Heart right ventricle (tissue), 16 donors: ENCODE measurements around the gene EML4. TPM values are rescaled to one million over a fixed set of nuclear protein-coding genes. Genes with fewer than 3 reads are reported as not detected.

Source experiments
- ATAC-seq, 8 donors: fragments of 200-7000 bp; cut with Tn5 transposase; one replicate each; pipeline ENCODE4 v1.9.1; 2020; ENCODE audit warnings: mild to moderate bottlenecking in 8 of 8, moderate library complexity in 8 of 8, moderate number of reproducible peaks in 1 of 8
- DNase-seq, 2 donors: peaks; one replicate each; pipeline ENCODE4 v3.0.0-alpha.2; 2020
- H3K27ac ChIP-seq, 10 donors: fragments of 200-600 bp; sonication (generic) in 2 of 10; one replicate each; pipeline versions ENCODE4 v1.5.0 to v1.8.0; 2020 to 2022; ENCODE audit warnings: mild to moderate bottlenecking in 3 of 10
- H3K27me3 ChIP-seq, 7 donors: fragments of 200-600 bp; one replicate each; pipeline ENCODE4 v1.8.0; 2021 to 2022; ENCODE audit warnings: mild to moderate bottlenecking in 2 of 7
- H3K36me3 ChIP-seq, 9 donors: fragments of 200-600 bp; sonication (generic) in 1 of 9; one replicate each; pipeline versions ENCODE4 v1.5.0 to v1.8.0; 2020 to 2022; ENCODE audit warnings: mild to moderate bottlenecking in 2 of 9
- H3K4me1 ChIP-seq, 9 donors: fragments of 200-600 bp; sonication (generic) in 1 of 9; one replicate each; pipeline versions ENCODE4 v1.5.0 to v1.8.0; 2020 to 2022; ENCODE audit warnings: mild to moderate bottlenecking in 4 of 9
- H3K4me3 ChIP-seq, 10 donors: fragments of 200-600 bp; sonication (generic) in 2 of 10; one replicate each; pipeline versions ENCODE4 v1.5.0 to v1.8.0; 2020 to 2022; ENCODE audit warnings: mild to moderate bottlenecking in 7 of 10, moderate library complexity in 2 of 10
- H3K9me3 ChIP-seq, 11 donors: fragments of 200-600 bp in 10 of 11; sonication (generic) in 2 of 11; one replicate each; pipeline versions ENCODE4 v1.5.0 to v1.8.0; 2013 to 2022; ENCODE audit warnings: mild to moderate bottlenecking in 2 of 11, control low read depth in 1 of 11, moderate library complexity in 1 of 11
- WGBS, 2 donors: extraction: QIAGEN DNeasy Blood & Tissue Kit; methylation state at CpG; one replicate each; pipeline ENCODE4 v1.1.7; 2013; ENCODE audit warnings: inconsistent platforms in 1 of 2; 5-methylcytosine and 5-hydroxymethylcytosine counted together
- intact Hi-C, 10 donors: fragments of 100-400 bp; cut with DNase I; formaldehyde crosslinking; loops; one replicate each; pipeline versions ENCODE4 v1.11.1 to v1.14.2; 2022
- polyA plus RNA-seq, 2 donors: library from polyadenylated mRNA; stranded (reverse); fragments of 200-250 nt; gene quantifications; one replicate each; pipeline ENCODE4 v1.2.3, GENCODE V29; 2013
- total RNA-seq, 10 donors: library from RNA; stranded (reverse); fragmentation: NEBNext Ultra II Directional in 3 of 10; extraction: Animal tissue kit (Norgen Biotek cat#: 25700) in 3 of 10; gene quantifications; one replicate each; pipeline versions ENCODE4 v1.2.1 to v1.2.4, GENCODE V29; 2021 to 2023
- TF ChIP-seq, protein P1 (sequence below), 9 donors: fragments of 200-600 bp; sonication (generic) in 2 of 9; IDR thresholded peaks; one replicate each; pipeline versions ENCODE4 v1.5.0 to v1.8.0; 2021 to 2022; ENCODE audit warnings: antibody characterized with exemption in 9 of 9, mild to moderate bottlenecking in 5 of 9, moderate library complexity in 1 of 9
- donor health status: Arrhythmogenic right ventricular cardiomyopathy.
- donor health status: ischemic (EF 13 %, LVEDD 7.1; RV severe dilation, severe dysfunction).
- donor health status: healthy with polysubstance abuse.
- donor health status: DM: no; HTN: yes; CAD: no.
- donor health status: DM: no; HTN: no; CAD: no.
- donor health status: ischemic (EF 25% LVEDD 6.9; RV normal size, moderate dysfunction).
- donor health status: ischemic (EF 25% LVEDD 5.7; RV mildly dilated, moderate dysfunction).
- donor health status: healthy.
- donor health status: DM: yes; HTN: yes; CAD: no.
- donor health status: Ischemic cardiomyopathy.
- donor health status: ischemic (EF 35%, LVEDD 5.7; RV mildly dilated, moderate dysfunction).
- donor health status: nonischemic (EF 11% LVEDD 7.7; RV severe dilation, severe dysfunction).
- donor health status: DM: yes; HTN: yes; CAD: no.
- donor health status: PGD.
- donor health status: ischemic (EF 29% LVEDD 5.4; RV normal size, mild dysfunction).
- donor health status: nonischemic (EF 23%, LVEDD 6.1; RV moderate dilation, normal function).

Gene EML4
- total and polyA plus RNA-seq, 12 donors: 2.9 to 17.2 (median 5.8) TPM

DNA sequence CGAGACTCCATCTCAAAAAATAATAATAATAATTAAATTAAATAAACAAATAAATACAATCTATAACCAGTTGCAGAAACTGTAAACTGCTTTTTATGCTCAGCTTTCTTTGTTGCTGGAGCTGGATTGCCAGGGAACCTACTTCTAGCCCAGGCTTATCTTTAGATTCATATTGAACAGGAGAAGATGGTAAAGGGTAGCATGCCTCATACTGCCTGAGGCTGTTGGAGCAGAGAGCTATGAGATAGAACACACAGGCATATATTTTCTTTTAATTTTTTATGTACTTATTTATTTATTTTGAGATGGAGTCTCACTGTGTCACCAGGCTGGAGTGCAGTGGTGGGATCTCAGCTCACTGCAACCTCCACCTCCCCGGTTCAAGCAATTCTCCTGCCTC is 28.7 kb upstream of the EML4 start:
- TF ChIP-seq, protein P1, sequence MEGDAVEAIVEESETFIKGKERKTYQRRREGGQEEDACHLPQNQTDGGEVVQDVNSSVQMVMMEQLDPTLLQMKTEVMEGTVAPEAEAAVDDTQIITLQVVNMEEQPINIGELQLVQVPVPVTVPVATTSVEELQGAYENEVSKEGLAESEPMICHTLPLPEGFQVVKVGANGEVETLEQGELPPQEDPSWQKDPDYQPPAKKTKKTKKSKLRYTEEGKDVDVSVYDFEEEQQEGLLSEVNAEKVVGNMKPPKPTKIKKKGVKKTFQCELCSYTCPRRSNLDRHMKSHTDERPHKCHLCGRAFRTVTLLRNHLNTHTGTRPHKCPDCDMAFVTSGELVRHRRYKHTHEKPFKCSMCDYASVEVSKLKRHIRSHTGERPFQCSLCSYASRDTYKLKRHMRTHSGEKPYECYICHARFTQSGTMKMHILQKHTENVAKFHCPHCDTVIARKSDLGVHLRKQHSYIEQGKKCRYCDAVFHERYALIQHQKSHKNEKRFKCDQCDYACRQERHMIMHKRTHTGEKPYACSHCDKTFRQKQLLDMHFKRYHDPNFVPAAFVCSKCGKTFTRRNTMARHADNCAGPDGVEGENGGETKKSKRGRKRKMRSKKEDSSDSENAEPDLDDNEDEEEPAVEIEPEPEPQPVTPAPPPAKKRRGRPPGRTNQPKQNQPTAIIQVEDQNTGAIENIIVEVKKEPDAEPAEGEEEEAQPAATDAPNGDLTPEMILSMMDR (IDR thresholded peaks at IDR 0.05): no peak

DNA sequence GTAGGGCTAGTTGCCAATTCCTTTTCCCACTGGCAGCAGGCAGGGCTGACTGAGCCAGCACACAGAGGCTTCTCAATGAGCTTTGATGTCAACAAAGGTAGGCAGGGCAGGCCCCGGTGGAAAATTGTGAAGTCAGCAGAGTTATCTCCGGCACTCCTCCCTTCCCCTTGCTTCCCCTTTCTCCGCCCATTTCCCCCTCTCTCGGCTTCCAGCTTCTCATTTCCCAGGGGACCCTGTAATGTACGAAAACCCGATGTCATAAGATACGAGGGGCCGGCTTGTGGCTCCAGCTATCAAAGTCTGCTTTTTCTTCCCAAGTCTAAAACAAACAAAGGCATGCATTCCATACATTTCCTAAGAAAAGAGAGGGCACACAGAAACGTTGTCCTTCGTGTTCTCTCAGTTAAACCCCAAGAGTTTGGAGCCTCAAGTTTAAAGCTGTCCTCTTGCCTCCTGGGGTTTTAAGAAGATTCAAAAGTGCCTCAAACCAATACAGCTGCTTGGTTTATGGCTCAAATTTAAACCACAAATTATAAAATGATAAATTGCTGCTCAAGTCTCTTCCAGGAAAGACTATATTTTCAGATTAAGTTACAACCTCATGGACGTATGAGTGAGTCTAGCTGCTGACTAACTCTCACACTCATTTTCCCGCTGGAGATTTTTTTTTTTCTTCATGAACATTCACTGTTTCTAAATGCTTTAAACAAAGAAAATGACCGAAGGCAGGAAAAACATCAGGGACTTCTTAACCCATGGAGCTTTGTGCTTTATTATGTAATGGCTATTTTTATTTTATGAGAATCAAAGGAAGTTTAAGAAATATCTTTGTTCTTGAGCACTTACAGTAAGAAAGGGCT is 27.2 kb upstream of the EML4 start:
- WGBS, 2 donors: 21 to 27% methylated on average over 13 of the region's 13 CpGs
- ATAC-seq (peak; percentile 84 to 93 (median 90)), DNase-seq (peak; percentile 42 to 88)
- Histone ChIP-seq H3K4me3 (peak overlapping the region in 6 of 10 donors; percentile 17 to 40 (median 22)), H3K9me3 (no peaks in the 10 kb centered on the region), H3K27ac (peak overlapping the region; percentile 61 to 93 (median 90)), H3K36me3 (no peaks in the 10 kb centered on the region), H3K27me3 (no peaks in the 10 kb centered on the region), H3K4me1 (peaks cover 19 to 65% (median 62%) of the 10 kb centered on the region in 9 donors)
- intact Hi-C loops: no loop called here
- TF ChIP-seq, protein P1 (IDR thresholded peaks at IDR 0.05): no peak

More for the DNA sequence above, 28.7 kb upstream of the EML4 start:
- Histone ChIP-seq H3K9me3 (no peaks in the 10 kb centered on the region), H3K4me1 (peaks cover 19 to 79% (median 70%) of the 10 kb centered on the region in 9 donors), H3K27ac (peak overlapping the region in 7 of 10 donors; percentile 61 to 93 (median 90)), H3K27me3 (no peaks in the 10 kb centered on the region), H3K4me3 (no peak overlapping the region), H3K36me3 (no peaks in the 10 kb centered on the region)
- no peak for DNase-seq
- WGBS, 2 donors: 87 to 99% methylated on average over 2 of the region's 2 CpGs
- no peak for ATAC-seq
- intact Hi-C loops: no loop called here

DNA sequence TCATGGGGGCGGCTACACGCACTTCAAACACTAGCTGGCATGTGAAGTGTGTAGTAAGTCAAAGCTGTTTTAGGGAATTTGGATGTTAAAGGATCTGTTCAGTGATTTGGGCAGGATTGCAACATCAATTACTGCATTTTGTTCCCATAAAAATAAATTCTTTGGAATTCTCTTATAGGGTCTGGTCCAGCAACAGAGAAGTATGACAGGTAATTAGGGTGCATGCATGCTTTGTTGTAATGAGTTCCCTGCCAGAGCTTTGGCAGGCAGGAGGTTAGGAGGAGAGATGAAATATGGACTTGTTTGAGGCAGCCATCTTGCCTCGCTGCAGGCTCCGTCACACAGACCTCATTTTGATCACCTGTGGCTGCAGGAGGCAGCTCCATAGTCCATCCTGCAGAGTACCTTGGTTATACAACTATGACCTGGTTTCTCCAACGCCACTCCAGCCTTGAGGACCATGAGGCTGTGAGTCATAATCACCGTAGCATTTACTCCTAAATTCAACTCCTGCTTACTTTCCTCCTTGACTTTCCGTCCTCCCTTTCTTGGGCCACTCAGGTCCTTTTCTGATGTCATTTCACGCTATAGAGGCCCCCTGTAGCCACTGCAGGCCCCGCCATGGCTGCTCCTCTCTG is 26.5 kb upstream of the EML4 start:
- intact Hi-C loops: no loop called here
- H3K4me1 ChIP-seq: peaks cover 19 to 61% (median 57%) of the 10 kb centered on the region in 9 donors
- peak overlapping the region in 1 of 10 donors; percentile 40 for H3K4me3 ChIP-seq
- H3K9me3 ChIP-seq: no peaks in the 10 kb centered on the region
- H3K36me3 ChIP-seq: no peaks in the 10 kb centered on the region
- WGBS, 2 donors: 68 to 71% methylated on average over 9 of the region's 9 CpGs
- ATAC-seq (no peak), DNase-seq (no peak)
- peak overlapping the region in 9 of 10 donors; percentile 61 to 93 (median 90) for H3K27ac ChIP-seq
- H3K27me3 ChIP-seq: no peaks in the 10 kb centered on the region
- TF ChIP-seq, protein P1 (IDR thresholded peaks at IDR 0.05): no peak

DNA sequence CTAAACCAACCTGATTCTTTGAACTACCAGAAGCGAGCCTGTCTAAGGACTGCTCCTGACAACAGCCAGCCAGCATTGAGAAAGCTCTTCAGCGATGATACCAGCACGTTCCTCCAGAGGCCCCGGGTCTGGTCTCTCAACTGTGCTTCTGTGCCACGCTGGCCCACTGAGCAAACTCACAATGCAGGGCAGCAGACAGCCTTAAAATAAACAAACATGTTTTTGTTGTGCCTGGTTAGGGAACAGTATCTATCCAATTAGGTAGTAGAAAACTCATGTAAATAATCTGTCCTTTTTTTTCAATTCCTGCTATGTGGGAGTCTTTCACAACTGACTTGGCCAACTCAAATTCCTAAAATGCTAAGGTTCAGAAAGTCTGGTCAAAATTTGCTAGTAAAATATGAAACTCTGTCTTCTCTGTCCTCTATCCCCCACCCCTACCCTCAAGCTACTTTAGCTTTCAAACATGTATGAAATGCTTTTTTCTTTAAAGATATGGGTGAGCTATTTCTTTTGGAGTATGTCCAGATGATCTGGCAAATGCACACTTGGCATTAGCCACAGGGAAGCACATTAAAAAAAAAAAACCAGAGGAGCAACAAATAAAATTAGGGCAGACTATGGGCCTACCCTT is 21.4 kb upstream of the EML4 start:
- TF ChIP-seq, protein P1 (IDR thresholded peaks at IDR 0.05): no peak
- H3K27ac ChIP-seq: peak overlapping the region in 7 of 10 donors; percentile 16 to 63 (median 35)
- 45 to 51% methylated on average over 5 of the region's 5 CpGs for WGBS, 2 donors
- H3K4me1 ChIP-seq: peaks cover 2 to 22% (median 16%) of the 10 kb centered on the region in 9 donors
- peak in 6 of 8 donors; percentile 20 to 69 (median 56) for ATAC-seq
- no peaks in the 10 kb centered on the region for H3K9me3 ChIP-seq
- no peak overlapping the region for H3K4me3 ChIP-seq
- no peaks in the 10 kb centered on the region for H3K27me3 ChIP-seq
- no peaks in the 10 kb centered on the region for H3K36me3 ChIP-seq
- no peak for DNase-seq
- intact Hi-C loops: no loop called here
